Stimulated activated CD8-positive, alpha-beta memory T cell treated with anti-CD3 and anti-CD28 coated beads, Interleukin-7, amount 100 ng/mL, for 1 hour (primary cell): ENCODE results near the gene GGNBP2.
"Not testable (repeated sequence)": the region's sequence is repeated elsewhere in the genome, so short reads cannot be mapped to it uniquely, and the experiment has no call there.

Experiments
- DNase-seq, 2 donors: peaks; one replicate each; pipeline ENCODE4 v3.0.0-alpha.2; 2020; ENCODE audit warnings: low read depth in 2 of 2

Gene GGNBP2

GRCh38 chr17:36602030-36602748 is 57.5 kb downstream of the GGNBP2 start:
- DNase-seq: no peak

DNA sequence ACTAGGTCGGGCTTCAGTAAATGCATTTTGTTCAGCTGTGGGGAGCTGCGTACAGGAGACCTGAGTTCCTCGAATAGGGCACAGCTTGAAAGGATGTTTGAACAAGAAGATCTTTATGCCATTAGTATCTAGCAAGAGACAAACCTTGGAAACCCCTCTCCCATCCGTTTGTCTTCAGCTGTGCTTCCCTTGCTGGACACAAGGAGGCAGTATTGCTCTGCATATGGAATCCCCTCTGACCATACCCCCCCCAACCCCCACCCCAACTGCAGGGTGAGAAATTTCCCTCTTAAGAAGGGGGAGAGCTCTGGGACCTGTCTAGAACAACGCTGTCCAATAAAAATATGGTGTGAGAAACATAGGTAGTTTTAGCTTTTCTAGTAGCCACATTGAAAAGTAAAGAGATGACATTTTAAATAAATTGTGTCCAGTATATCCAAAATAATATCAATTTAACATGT is 58.2 kb downstream of the GGNBP2 start:
- peak; percentile 26 to 39 for DNase-seq

- not testable (repeated sequence) for DNase-seq
Measured at GRCh38 chr17:36605028-36605427, 60.3 kb downstream of the GGNBP2 start.

DNA sequence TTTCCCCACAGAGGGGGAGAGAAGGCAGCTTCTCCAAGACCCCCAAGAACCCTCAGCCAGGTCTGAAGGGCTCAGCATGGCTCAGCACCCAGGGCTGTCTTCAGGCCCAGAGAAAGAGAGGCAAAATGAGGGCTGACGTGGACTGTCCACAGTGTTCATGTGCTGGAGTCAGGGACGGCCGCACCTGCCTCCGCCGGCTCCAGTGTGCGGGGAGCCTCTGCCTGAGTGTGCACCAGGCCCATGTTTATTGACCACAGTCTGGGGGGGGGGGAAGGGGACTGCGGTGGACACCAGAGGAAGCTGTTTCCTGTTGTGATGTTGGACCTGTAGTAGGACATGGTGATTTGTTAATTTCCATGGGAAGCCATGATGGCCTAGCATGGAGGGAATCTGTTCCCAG is 63.6 kb downstream of the GGNBP2 start:
- DNase-seq: no peak

GRCh38 chr17:36608794-36609497 is 64.2 kb downstream of the GGNBP2 start:
- DNase-seq: no peak

GRCh38 chr17:36609498-36609862 is 64.8 kb downstream of the GGNBP2 start:
- no peak for DNase-seq

GRCh38 chr17:36610474-36610873 is 65.8 kb downstream of the GGNBP2 start:
- no peak for DNase-seq

DNA sequence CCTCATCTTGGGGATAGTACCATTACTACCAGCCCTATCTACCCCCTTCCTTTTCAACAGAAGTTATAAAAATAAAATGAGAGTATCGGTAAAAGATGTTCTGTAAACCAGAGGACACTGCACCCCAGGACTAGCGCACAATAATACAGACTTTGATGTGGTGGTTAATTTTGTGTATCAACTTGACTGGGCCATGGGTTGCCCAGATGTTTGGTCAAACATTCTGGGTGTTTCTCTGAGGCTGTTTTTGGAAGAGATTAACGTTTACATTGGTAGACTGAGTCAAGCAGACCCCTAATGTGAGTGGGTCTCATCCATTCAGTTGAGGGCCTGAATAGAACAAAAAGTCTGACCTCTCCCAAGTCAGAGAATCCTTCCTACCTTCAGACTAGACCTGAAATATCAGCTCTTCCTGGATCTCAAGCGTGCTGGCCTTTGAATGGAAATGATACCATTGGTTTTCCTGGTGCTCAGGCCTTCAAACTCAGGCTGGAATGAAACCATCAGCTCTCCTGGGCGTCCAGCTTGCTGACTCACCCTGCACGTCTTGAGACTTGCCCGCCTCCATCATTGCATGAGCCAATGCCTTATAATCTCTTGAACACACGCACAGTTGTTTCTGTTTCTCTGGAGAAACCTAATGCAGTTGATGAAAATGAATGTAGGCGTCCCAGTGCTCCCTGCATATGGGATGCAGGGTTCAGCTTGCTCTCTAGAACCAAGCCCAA is 66.8 kb downstream of the GGNBP2 start:
- DNase-seq: no peak

- no peak for DNase-seq
Measured at GRCh38 chr17:36612323-36612722, 67.6 kb downstream of the GGNBP2 start.

- DNase-seq: no peak
Measured at GRCh38 chr17:36613155-36613554, 68.4 kb downstream of the GGNBP2 start.

DNA sequence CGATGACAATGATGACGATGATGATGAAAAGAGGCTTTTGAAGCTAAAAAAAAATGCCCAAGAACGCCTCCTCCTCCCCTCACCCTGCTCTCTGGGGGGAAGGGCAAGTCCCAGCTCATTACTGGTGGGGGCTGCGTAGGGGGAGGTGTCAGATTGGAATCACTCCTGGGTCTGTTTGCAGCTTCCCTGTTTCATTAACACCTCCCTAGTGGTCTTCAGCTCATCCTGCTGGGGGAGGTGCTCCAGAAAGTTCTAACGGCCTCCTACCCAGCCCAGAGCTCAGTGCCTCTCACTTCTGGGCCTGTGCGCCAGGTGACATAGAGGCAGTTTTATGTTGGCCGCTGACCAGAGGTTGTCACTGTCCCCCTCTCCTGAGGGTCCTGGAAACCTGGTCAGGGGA is 69.4 kb downstream of the GGNBP2 start:
- no peak for DNase-seq

DNA sequence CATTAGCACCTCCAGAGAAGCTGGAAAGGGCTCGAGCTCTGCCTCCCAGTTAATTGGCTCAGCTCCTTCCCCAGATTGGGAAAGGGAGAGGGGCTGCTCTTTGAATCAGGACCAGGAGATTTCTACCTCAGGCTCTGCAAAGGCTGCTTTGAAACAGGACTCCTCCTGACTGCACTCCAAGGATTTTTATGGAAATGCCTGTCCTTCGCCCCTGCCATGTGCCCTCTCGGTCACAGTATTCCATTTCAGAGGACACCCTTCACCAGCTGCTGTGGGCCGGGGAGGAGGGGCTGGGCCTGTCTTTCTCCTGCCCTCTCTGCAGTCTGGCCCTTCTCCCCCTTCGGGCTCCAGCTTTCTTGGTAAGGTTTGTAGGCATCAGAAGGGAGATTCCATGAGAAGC is 70.2 kb downstream of the GGNBP2 start:
- DNase-seq: no peak

GRCh38 chr17:36616061-36617029 is 71.6 kb downstream of the GGNBP2 start:
- DNase-seq: no peak

GRCh38 chr17:36617773-36618172 is 73.1 kb downstream of the GGNBP2 start:
- DNase-seq: no peak

DNA sequence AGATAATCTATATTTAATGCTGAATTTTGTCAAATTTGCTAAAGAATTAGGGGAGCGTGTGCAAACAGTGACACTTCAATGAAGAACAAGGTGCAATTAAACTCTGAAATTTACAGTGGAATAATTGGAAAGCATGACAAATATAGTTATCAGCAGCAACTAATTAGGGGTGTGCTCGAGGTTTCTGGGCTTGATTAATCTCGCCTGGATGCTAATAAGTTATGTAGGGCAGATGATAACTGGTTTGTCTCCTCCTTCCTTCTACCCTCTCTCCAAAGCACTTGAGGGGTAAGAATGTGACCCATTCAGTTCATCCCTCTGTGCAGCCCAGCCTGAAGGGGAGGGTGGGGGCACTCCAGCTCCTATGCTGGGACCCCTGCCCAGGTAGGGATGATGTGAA is 78.6 kb downstream of the GGNBP2 start:
- no peak for DNase-seq

DNA sequence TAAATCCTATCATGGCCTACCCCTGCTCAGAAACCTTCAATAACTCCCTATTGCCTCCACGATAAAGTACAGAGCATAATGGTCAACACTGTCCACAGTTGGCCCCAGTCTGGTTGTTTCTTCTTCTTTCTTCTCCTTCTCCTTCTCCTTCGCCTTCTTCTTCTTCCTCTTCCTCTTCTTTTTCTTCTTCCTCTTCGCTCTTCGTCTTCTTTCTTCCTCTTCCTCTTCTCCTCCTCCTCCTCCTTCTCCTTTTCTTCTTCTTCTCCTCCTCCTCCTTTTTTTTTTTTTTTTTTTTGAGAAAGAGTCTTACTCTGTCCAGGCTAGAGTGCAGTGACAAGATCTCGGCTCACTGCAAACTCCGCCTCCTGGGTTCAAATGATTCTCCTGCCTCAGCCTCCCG is 80.5 kb downstream of the GGNBP2 start:
- DNase-seq: no peak

- no peak for DNase-seq
Measured at GRCh38 chr17:36627101-36627500, 82.4 kb downstream of the GGNBP2 start.

DNA sequence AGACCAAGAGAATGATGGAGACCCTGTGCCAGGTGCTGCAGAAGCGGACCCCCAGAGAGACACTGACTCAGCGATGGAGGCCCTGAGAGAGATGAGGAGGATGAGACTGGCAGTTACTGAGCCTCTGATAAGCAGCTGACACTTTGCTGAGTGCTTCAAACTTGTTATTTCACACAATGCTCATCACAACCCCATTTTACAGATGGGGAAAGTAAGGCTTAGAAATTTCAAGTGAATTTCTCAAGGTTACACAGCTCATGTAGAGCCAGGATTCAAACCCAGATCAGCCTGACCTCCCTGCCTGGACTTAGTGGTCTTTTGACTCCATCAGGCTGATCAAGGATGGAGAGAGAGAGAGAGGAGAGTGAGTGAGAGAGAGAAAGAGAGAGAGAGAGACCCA is 83.9 kb downstream of the GGNBP2 start:
- DNase-seq: no peak

- DNase-seq: peak; percentile 62 to 71
Measured at GRCh38 chr17:36629252-36629847, 84.6 kb downstream of the GGNBP2 start.

- DNase-seq: no peak
Measured at GRCh38 chr17:36629970-36630502, 85.3 kb downstream of the GGNBP2 start.

DNA sequence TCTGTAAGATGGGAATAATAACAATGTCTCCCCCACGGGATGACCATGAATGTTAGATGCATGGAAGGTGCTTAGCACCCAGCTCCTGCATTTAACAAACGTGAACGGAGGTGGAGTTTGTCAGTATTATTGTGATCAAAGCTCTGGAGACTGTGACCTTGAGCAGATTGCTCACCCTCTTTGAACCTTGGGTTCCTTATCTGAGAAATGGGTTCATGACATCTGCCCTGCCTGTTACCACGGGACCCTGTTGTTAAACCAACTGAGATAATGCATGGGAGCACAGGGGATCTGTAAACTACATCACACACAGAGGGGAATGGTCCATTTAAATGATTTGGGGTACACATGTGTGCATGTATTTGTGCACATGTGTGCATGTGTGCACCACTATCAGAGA is 86.3 kb downstream of the GGNBP2 start:
- DNase-seq: no peak
